Activated CD4-positive, alpha-beta T cell treated with anti-CD3 and anti-CD28 coated beads for 36 hours (primary cell): Measurements from ENCODE around the gene MAGED1. TPM values are rescaled to one million over a fixed set of nuclear protein-coding genes. Genes with fewer than 3 reads are reported as not detected.

Experiments used
- ATAC-seq: fragments of 200-7000 bp; cut with Tn5 transposase; one replicate; pipeline ENCODE4 v1.10.0; 2021; ENCODE audit warnings: mild to moderate bottlenecking, moderate library complexity
- CTCF ChIA-PET: fragments of 350-600 bp; sonication (Branson Sonifier 250); formaldehyde crosslinking; loops from one replicate; lab custom pipeline; 2021; ENCODE audit warnings: antibody characterized with exemption; lab: Charles Lee
- POLR2A ChIA-PET: fragments of 350-600 bp; sonication (Branson Sonifier 250); formaldehyde crosslinking; loops from one replicate; lab custom pipeline; 2021; ENCODE audit warnings: antibody characterized with exemption, inconsistent platforms; lab: Charles Lee
- DNase-seq: peaks from one replicate; pipeline ENCODE4 v3.0.0-alpha.2; 2020
- H3K27ac Mint-ChIP-seq: one replicate; pipeline ENCODE4 v1.8.0; 2021; ENCODE audit warnings: mixed read lengths
- H3K27me3 Mint-ChIP-seq: one replicate; pipeline ENCODE4 v1.8.0; 2021; ENCODE audit warnings: mixed read lengths
- H3K36me3 Mint-ChIP-seq: one replicate; pipeline ENCODE4 v1.8.0; 2021; ENCODE audit warnings: low read depth, mixed read lengths
- H3K4me1 Mint-ChIP-seq: one replicate; pipeline ENCODE4 v1.8.0; 2021; ENCODE audit warnings: mixed read lengths
- H3K4me3 Mint-ChIP-seq: one replicate; pipeline ENCODE4 v1.8.0; 2021; ENCODE audit warnings: mild to moderate bottlenecking, moderate library complexity, mixed read lengths
- H3K9me3 Mint-ChIP-seq: one replicate; pipeline ENCODE4 v1.8.0; 2021; ENCODE audit warnings: low read depth, mixed read lengths
- intact Hi-C, 2 experiments: fragments of 100-400 bp; cut with DNase I in 1 of 2; cut with micrococcal nuclease in 1 of 2; formaldehyde crosslinking; loops; one replicate each; pipeline versions ENCODE4 v1.14.2 to v1.15.1; 2022 to 2024; cut with DNase I, micrococcal nuclease
- total RNA-seq, 2 experiments: library from RNA; stranded (reverse); gene quantifications; one replicate each; pipeline ENCODE4 v1.2.3, GENCODE V29; 2021

Gene MAGED1
- total RNA-seq, 2 experiments from 2014 or later = 46.8 to 55.4 TPM

GRCh38 chrX:51866210-51866609 is 27.2 kb upstream of the MAGED1 start:
- ATAC-seq (no peak), DNase-seq (no peak)
- Mint-ChIP-seq H3K4me1 (peaks cover 16% of the 10 kb centered on the region), H3K27ac (no peak overlapping the region), H3K4me3 (no peak overlapping the region), H3K36me3 (peaks cover 18% of the 10 kb centered on the region), H3K27me3 (no peaks in the 10 kb centered on the region), H3K9me3 (peaks cover 8% of the 10 kb centered on the region)
- ChIA-PET CTCF (interaction anchor here (0.5 kb wide), 1 partner anchor 297 kb away, joined by 3 read pairs; no protein-coding TSS in a partner anchor), POLR2A (no interaction called here)
- intact Hi-C loops = no loop called here

- Mint-ChIP-seq H3K27me3 (no peaks in the 10 kb centered on the region), H3K27ac (no peak overlapping the region), H3K4me3 (no peak overlapping the region), H3K36me3 (peaks cover 19% of the 10 kb centered on the region), H3K9me3 (peaks cover 8% of the 10 kb centered on the region), H3K4me1 (peaks cover 16% of the 10 kb centered on the region)
- intact Hi-C loops = no loop called here
- CTCF ChIA-PET = no interaction called here
- ATAC-seq = no peak
- DNase-seq = no peak
- POLR2A ChIA-PET = no interaction called here
Measured at GRCh38 chrX:51867626-51868025, 25.8 kb upstream of the MAGED1 start.

- ATAC-seq (no peak), DNase-seq (no peak)
- Mint-ChIP-seq H3K27ac (no peak overlapping the region), H3K9me3 (no peaks in the 10 kb centered on the region), H3K27me3 (no peaks in the 10 kb centered on the region), H3K4me3 (no peak overlapping the region), H3K36me3 (peaks cover 12% of the 10 kb centered on the region), H3K4me1 (peaks cover 15% of the 10 kb centered on the region)
- intact Hi-C loops = no loop called here
- CTCF ChIA-PET = no interaction called here
- POLR2A ChIA-PET = no interaction called here
Measured at GRCh38 chrX:51870354-51870753, 23.1 kb upstream of the MAGED1 start.

- H3K27ac Mint-ChIP-seq = no peak overlapping the region
- DNase-seq = no peak
- POLR2A ChIA-PET = no interaction called here
Measured at GRCh38 chrX:51874123-51874522, 19.3 kb upstream of the MAGED1 start.

GRCh38 chrX:51876441-51876840 is 17.0 kb upstream of the MAGED1 start:
- Mint-ChIP-seq H3K4me1 (peaks cover 7% of the 10 kb centered on the region), H3K36me3 (peaks cover 11% of the 10 kb centered on the region), H3K27me3 (no peaks in the 10 kb centered on the region), H3K4me3 (no peak overlapping the region), H3K9me3 (no peaks in the 10 kb centered on the region), H3K27ac (no peak overlapping the region)
- ATAC-seq = no peak
- intact Hi-C loops = no loop called here
- CTCF ChIA-PET = no interaction called here
- DNase-seq = no peak
- POLR2A ChIA-PET = no interaction called here

More at GRCh38 chrX:51874123-51874522, 19.3 kb upstream of the MAGED1 start:
- H3K27me3 Mint-ChIP-seq = no peaks in the 10 kb centered on the region
- no peak for ATAC-seq
- no peak overlapping the region for H3K4me3 Mint-ChIP-seq
- H3K4me1 Mint-ChIP-seq = peaks cover 7% of the 10 kb centered on the region
- H3K36me3 Mint-ChIP-seq = peaks cover 19% of the 10 kb centered on the region
- CTCF ChIA-PET = no interaction called here
- intact Hi-C loops = no loop called here
- H3K9me3 Mint-ChIP-seq = no peaks in the 10 kb centered on the region

GRCh38 chrX:51878056-51878455 is 15.4 kb upstream of the MAGED1 start:
- intact Hi-C loops = no loop called here
- Mint-ChIP-seq H3K36me3 (peaks cover 13% of the 10 kb centered on the region), H3K4me1 (peaks cover 6% of the 10 kb centered on the region), H3K4me3 (no peak overlapping the region), H3K9me3 (no peaks in the 10 kb centered on the region), H3K27ac (no peak overlapping the region), H3K27me3 (no peaks in the 10 kb centered on the region)
- CTCF ChIA-PET = no interaction called here
- ATAC-seq = no peak
- POLR2A ChIA-PET = no interaction called here
- no peak for DNase-seq

GRCh38 chrX:51889851-51890250 is 3.6 kb upstream of the MAGED1 start:
- no peaks in the 10 kb centered on the region for H3K9me3 Mint-ChIP-seq
- H3K4me1 Mint-ChIP-seq = peaks cover 19% of the 10 kb centered on the region
- ChIA-PET POLR2A (no interaction called here), CTCF (no interaction called here)
- no peaks in the 10 kb centered on the region for H3K36me3 Mint-ChIP-seq
- intact Hi-C loops = loop anchor here in 1 of 2 experiments (5.0 to 10.0 kb wide), 2 partner anchors 395 to 1107 kb away; partner anchors contain the start of gene NUDT11
- ATAC-seq (no peak), DNase-seq (no peak)
- H3K4me3 Mint-ChIP-seq = no peak overlapping the region
- H3K27me3 Mint-ChIP-seq = no peaks in the 10 kb centered on the region
- no peak overlapping the region for H3K27ac Mint-ChIP-seq

GRCh38 chrX:51891245-51891644 is 2.2 kb upstream of the MAGED1 start:
- ATAC-seq = no peak
- Mint-ChIP-seq H3K4me3 (no peak overlapping the region), H3K27ac (peak overlapping the region; percentile 78), H3K9me3 (no peaks in the 10 kb centered on the region), H3K36me3 (no peaks in the 10 kb centered on the region), H3K27me3 (no peaks in the 10 kb centered on the region), H3K4me1 (peaks cover 19% of the 10 kb centered on the region)
- DNase-seq = no peak
- ChIA-PET CTCF (no interaction called here), POLR2A (no interaction called here)
- intact Hi-C loops = loop anchor here in 1 of 2 experiments (1.0 to 10.0 kb wide), 3 partner anchors 148 to 1106 kb away; partner anchors contain the start of genes GSPT2 and NUDT11

- Mint-ChIP-seq H3K27me3 (no peaks in the 10 kb centered on the region), H3K27ac (peak overlapping the region; percentile 78), H3K4me1 (peaks cover 19% of the 10 kb centered on the region), H3K9me3 (no peaks in the 10 kb centered on the region), H3K36me3 (no peaks in the 10 kb centered on the region), H3K4me3 (no peak overlapping the region)
- no peak for ATAC-seq
- DNase-seq = peak; percentile 5
- ChIA-PET CTCF (no interaction called here), POLR2A (no interaction called here)
- intact Hi-C loops = loop anchor here in 1 of 2 experiments (1.0 to 10.0 kb wide), 4 partner anchors 89 to 1105 kb away; partner anchors contain the start of genes GSPT2 and NUDT11
Measured at GRCh38 chrX:51891821-51892551, 1.4 kb upstream of the MAGED1 start.

- Mint-ChIP-seq H3K36me3 (peaks cover 12% of the 10 kb centered on the region), H3K27ac (peak overlapping the region; percentile 83), H3K27me3 (no peaks in the 10 kb centered on the region), H3K9me3 (no peaks in the 10 kb centered on the region), H3K4me3 (peak overlapping the region; percentile 92), H3K4me1 (peaks cover 19% of the 10 kb centered on the region)
- CTCF ChIA-PET = interaction anchor here (0.6 kb wide), 1 partner anchor 730 kb away, joined by 4 read pairs; no protein-coding TSS in a partner anchor
- intact Hi-C loops = loop anchor here in 1 of 2 experiments (2.0 to 10.0 kb wide), 3 partner anchors 91 to 1103 kb away; partner anchors contain the start of gene NUDT11
- no peak for ATAC-seq
- POLR2A ChIA-PET = no interaction called here
- peak; percentile 18 for DNase-seq
Measured at GRCh38 chrX:51893931-51894696, 691 bp downstream of the MAGED1 start.

GRCh38 chrX:51894697-51895336 is 1.4 kb downstream of the MAGED1 start:
- peak overlapping the region; percentile 92 for H3K4me3 Mint-ChIP-seq
- H3K9me3 Mint-ChIP-seq = no peaks in the 10 kb centered on the region
- intact Hi-C loops = loop anchor here in 1 of 2 experiments (5.0 to 10.0 kb wide), 2 partner anchors 400 to 1102 kb away; partner anchors contain the start of gene NUDT11
- ChIA-PET POLR2A (no interaction called here), CTCF (no interaction called here)
- peak; percentile 19 for DNase-seq
- peaks cover 19% of the 10 kb centered on the region for H3K4me1 Mint-ChIP-seq
- ATAC-seq = no peak
- no peaks in the 10 kb centered on the region for H3K27me3 Mint-ChIP-seq
- H3K36me3 Mint-ChIP-seq = peaks cover 12% of the 10 kb centered on the region
- H3K27ac Mint-ChIP-seq = no peak overlapping the region
